Activated CD8-positive, alpha-beta memory T cell treated with anti-CD3 and anti-CD28 coated beads, Interleukin-2, amount 50 U/mL, for 48 hours (primary cell): Measurements from ENCODE around the gene DHRS12.

ENCODE experiments used
- DNase-seq: peaks from one replicate; pipeline ENCODE4 v3.0.0-alpha.2; 2020

DHRS12 gene

GRCh38 chr13:51780099-51780498, 23.9 kb downstream of the DHRS12 start:
- DNase-seq, result no peak

GRCh38 chr13:51778392-51778791, 25.6 kb downstream of the DHRS12 start:
- DNase-seq, result no peak

- no peak for DNase-seq
Observed at GRCh38 chr13:51777921-51778320, 26.0 kb downstream of the DHRS12 start.

- DNase-seq, result no peak
Observed at GRCh38 chr13:51776179-51776578, 27.8 kb downstream of the DHRS12 start.

GRCh38 chr13:51773515-51773914, 30.4 kb downstream of the DHRS12 start:
- no peak for DNase-seq

GRCh38 chr13:51772781-51773180, 31.2 kb downstream of the DHRS12 start:
- DNase-seq, result no peak

GRCh38 chr13:51772105-51772455, 31.9 kb downstream of the DHRS12 start:
- DNase-seq, result no peak

GRCh38 chr13:51771418-51772104, 32.4 kb downstream of the DHRS12 start:
- DNase-seq, result no peak

GRCh38 chr13:51770681-51771417, 33.1 kb downstream of the DHRS12 start:
- DNase-seq, result no peak

- DNase-seq, result no peak
Observed at GRCh38 chr13:51770160-51770559, 33.8 kb downstream of the DHRS12 start.

- no peak for DNase-seq
Observed at GRCh38 chr13:51769455-51770127, 34.4 kb downstream of the DHRS12 start.

- DNase-seq, result no peak
Observed at GRCh38 chr13:51768976-51769375, 35.0 kb downstream of the DHRS12 start.

GRCh38 chr13:51768378-51768921, 35.5 kb downstream of the DHRS12 start:
- no peak for DNase-seq

- DNase-seq, result no peak
Observed at GRCh38 chr13:51767100-51767499, 36.9 kb downstream of the DHRS12 start.

GRCh38 chr13:51765142-51765515, 38.8 kb downstream of the DHRS12 start:
- DNase-seq, result no peak

GRCh38 chr13:51764184-51765141, 39.5 kb downstream of the DHRS12 start:
- DNase-seq, result peak; percentile 77

GRCh38 chr13:51763486-51763885, 40.5 kb downstream of the DHRS12 start:
- DNase-seq, result no peak

- no peak for DNase-seq
Observed at GRCh38 chr13:51761643-51762350, 42.2 kb downstream of the DHRS12 start.

GRCh38 chr13:51760592-51760991, 43.4 kb downstream of the DHRS12 start:
- no peak for DNase-seq

- DNase-seq, result no peak
Observed at GRCh38 chr13:51759240-51759639, 44.7 kb downstream of the DHRS12 start.

- no peak for DNase-seq
Observed at GRCh38 chr13:51758691-51759090, 45.3 kb downstream of the DHRS12 start.

- no peak for DNase-seq
Observed at GRCh38 chr13:51756651-51757050, 47.3 kb downstream of the DHRS12 start.
